Measurements from ENCODE around the gene GOLGA6L2. TPM values are rescaled to one million over a fixed set of nuclear protein-coding genes. Genes with fewer than 3 reads are reported as not detected.

Gene GOLGA6L2
- total and polyA plus RNA-seq, 2 of the 13 experiments (the other 11 are each of a cell fraction or from before 2014, with no cell fraction given), result not detected

DNA sequence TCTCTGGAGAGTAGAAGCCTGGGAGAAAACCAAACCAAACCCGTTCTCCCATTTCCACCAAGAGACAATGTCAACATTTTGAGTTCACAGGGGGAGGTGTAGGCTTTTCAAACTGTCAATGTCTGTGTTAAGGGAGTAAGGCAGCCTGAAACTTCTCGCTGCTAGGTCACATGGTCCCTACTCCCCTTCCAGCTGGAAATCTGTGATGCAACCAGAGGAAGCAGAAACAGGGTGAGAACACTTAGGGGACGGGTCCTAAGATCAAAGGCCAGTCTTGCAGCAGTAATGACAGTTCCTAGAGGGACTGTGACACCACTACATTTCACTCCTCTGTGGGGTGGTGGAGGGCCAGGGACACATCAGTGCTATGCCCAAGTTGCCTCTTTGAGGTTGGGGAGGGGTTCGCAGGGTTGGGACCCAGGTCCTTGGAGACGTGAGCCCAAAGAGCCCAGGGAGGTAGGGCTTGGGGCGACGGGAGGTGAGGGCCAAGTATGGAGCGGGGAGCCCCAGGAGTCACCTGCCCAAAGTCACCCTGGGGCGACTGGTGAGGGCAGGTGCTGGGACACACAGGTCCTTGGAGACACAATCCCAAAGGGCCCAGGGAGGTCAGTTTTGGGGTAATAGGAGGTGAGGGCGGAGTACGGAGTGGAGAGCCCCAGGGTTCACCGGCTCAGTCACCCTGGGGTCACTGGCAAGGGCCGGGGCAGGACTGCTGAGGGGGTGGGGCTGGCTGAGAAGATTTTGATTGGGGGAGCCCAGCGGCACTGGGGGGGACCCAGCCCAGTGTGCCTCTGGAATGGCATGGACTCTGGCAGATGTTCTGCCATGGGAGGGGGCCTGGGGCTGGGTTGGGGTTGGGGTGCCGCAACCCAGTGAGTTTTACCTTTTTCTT, 582 bp downstream of the GOLGA6L2 start (continued):
- TF ChIP-seq, protein P1, sequence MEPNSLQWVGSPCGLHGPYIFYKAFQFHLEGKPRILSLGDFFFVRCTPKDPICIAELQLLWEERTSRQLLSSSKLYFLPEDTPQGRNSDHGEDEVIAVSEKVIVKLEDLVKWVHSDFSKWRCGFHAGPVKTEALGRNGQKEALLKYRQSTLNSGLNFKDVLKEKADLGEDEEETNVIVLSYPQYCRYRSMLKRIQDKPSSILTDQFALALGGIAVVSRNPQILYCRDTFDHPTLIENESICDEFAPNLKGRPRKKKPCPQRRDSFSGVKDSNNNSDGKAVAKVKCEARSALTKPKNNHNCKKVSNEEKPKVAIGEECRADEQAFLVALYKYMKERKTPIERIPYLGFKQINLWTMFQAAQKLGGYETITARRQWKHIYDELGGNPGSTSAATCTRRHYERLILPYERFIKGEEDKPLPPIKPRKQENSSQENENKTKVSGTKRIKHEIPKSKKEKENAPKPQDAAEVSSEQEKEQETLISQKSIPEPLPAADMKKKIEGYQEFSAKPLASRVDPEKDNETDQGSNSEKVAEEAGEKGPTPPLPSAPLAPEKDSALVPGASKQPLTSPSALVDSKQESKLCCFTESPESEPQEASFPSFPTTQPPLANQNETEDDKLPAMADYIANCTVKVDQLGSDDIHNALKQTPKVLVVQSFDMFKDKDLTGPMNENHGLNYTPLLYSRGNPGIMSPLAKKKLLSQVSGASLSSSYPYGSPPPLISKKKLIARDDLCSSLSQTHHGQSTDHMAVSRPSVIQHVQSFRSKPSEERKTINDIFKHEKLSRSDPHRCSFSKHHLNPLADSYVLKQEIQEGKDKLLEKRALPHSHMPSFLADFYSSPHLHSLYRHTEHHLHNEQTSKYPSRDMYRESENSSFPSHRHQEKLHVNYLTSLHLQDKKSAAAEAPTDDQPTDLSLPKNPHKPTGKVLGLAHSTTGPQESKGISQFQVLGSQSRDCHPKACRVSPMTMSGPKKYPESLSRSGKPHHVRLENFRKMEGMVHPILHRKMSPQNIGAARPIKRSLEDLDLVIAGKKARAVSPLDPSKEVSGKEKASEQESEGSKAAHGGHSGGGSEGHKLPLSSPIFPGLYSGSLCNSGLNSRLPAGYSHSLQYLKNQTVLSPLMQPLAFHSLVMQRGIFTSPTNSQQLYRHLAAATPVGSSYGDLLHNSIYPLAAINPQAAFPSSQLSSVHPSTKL (CRISPR knock-in tag; IDR thresholded peaks at IDR 0.05), result peak; percentile 62; the same call in 1 of the 2 replicates
- TF ChIP-seq, protein P2, sequence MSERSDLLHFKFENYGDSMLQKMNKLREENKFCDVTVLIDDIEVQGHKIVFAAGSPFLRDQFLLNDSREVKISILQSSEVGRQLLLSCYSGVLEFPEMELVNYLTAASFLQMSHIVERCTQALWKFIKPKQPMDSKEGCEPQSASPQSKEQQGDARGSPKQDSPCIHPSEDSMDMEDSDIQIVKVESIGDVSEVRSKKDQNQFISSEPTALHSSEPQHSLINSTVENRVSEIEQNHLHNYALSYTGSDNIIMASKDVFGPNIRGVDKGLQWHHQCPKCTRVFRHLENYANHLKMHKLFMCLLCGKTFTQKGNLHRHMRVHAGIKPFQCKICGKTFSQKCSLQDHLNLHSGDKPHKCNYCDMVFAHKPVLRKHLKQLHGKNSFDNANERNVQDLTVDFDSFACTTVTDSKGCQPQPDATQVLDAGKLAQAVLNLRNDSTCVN (CRISPR knock-in tag; IDR thresholded peaks at IDR 0.05; ENCODE audit: borderline replicate concordance), result no peak
- no peak for TF ChIP-seq NCOR1 (IDR thresholded peaks at IDR 0.05; ENCODE audit: borderline replicate concordance, low read length)
- no peak for TF ChIP-seq CBFB (CRISPR knock-in tag; IDR thresholded peaks at IDR 0.05)
- peak; percentile 38; the same call in 1 of the 2 replicates for TF ChIP-seq SAP130 (CRISPR knock-in tag; IDR thresholded peaks at IDR 0.05; ENCODE audit: low read depth)
- TF ChIP-seq, protein P3, sequence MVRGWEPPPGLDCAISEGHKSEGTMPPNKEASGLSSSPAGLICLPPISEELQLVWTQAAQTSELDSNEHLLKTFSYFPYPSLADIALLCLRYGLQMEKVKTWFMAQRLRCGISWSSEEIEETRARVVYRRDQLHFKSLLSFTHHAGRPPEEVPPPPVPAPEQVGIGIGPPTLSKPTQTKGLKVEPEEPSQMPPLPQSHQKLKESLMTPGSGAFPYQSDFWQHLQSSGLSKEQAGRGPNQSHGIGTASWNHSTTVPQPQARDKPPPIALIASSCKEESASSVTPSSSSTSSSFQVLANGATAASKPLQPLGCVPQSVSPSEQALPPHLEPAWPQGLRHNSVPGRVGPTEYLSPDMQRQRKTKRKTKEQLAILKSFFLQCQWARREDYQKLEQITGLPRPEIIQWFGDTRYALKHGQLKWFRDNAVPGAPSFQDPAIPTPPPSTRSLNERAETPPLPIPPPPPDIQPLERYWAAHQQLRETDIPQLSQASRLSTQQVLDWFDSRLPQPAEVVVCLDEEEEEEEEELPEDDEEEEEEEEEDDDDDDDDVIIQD (CRISPR knock-in tag; IDR thresholded peaks at IDR 0.05; ENCODE audit: low read depth), result no peak
- no peak for TF ChIP-seq ZNF720 (CRISPR knock-in tag; IDR thresholded peaks at IDR 0.05)
- TF ChIP-seq, protein P4, sequence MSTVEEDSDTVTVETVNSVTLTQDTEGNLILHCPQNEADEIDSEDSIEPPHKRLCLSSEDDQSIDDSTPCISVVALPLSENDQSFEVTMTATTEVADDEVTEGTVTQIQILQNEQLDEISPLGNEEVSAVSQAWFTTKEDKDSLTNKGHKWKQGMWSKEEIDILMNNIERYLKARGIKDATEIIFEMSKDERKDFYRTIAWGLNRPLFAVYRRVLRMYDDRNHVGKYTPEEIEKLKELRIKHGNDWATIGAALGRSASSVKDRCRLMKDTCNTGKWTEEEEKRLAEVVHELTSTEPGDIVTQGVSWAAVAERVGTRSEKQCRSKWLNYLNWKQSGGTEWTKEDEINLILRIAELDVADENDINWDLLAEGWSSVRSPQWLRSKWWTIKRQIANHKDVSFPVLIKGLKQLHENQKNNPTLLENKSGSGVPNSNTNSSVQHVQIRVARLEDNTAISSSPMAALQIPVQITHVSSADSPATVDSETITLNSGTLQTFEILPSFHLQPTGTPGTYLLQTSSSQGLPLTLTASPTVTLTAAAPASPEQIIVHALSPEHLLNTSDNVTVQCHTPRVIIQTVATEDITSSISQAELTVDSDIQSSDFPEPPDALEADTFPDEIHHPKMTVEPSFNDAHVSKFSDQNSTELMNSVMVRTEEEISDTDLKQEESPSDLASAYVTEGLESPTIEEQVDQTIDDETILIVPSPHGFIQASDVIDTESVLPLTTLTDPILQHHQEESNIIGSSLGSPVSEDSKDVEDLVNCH (CRISPR knock-in tag; IDR thresholded peaks at IDR 0.05), result no peak
- TF ChIP-seq MAFG (CRISPR knock-in tag; IDR thresholded peaks at IDR 0.05), result no peak
- peak; percentile 21; the same call in 1 of the 2 replicates for TF ChIP-seq MED1 (CRISPR knock-in tag; IDR thresholded peaks at IDR 0.05)
- TF ChIP-seq, protein P5, sequence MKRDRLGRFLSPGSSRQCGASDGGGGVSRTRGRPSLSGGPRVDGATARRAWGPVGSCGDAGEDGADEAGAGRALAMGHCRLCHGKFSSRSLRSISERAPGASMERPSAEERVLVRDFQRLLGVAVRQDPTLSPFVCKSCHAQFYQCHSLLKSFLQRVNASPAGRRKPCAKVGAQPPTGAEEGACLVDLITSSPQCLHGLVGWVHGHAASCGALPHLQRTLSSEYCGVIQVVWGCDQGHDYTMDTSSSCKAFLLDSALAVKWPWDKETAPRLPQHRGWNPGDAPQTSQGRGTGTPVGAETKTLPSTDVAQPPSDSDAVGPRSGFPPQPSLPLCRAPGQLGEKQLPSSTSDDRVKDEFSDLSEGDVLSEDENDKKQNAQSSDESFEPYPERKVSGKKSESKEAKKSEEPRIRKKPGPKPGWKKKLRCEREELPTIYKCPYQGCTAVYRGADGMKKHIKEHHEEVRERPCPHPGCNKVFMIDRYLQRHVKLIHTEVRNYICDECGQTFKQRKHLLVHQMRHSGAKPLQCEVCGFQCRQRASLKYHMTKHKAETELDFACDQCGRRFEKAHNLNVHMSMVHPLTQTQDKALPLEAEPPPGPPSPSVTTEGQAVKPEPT (CRISPR knock-in tag; IDR thresholded peaks at IDR 0.05; ENCODE audit: low read depth), result no peak
- TF ChIP-seq SRSF1 (optimal IDR thresholded peaks at IDR 0.05; ENCODE audit: low read depth, low read length), result no peak
- TF ChIP-seq ZNF563 (CRISPR knock-in tag; IDR thresholded peaks at IDR 0.05), result no peak
- TF ChIP-seq, protein P6, sequence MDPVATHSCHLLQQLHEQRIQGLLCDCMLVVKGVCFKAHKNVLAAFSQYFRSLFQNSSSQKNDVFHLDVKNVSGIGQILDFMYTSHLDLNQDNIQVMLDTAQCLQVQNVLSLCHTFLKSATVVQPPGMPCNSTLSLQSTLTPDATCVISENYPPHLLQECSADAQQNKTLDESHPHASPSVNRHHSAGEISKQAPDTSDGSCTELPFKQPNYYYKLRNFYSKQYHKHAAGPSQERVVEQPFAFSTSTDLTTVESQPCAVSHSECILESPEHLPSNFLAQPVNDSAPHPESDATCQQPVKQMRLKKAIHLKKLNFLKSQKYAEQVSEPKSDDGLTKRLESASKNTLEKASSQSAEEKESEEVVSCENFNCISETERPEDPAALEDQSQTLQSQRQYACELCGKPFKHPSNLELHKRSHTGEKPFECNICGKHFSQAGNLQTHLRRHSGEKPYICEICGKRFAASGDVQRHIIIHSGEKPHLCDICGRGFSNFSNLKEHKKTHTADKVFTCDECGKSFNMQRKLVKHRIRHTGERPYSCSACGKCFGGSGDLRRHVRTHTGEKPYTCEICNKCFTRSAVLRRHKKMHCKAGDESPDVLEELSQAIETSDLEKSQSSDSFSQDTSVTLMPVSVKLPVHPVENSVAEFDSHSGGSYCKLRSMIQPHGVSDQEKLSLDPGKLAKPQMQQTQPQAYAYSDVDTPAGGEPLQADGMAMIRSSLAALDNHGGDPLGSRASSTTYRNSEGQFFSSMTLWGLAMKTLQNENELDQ (CRISPR knock-in tag; IDR thresholded peaks at IDR 0.05; ENCODE audit: borderline replicate concordance), result no peak

Measured in HepG2 (cell line).